SU-DHL-6 (cell line): ENCODE results near the gene CCDC54.

Source experiments
- H2AFZ ChIP-seq: fragments of 200-600 bp; sonication (generic); 2 replicates; pipeline ENCODE4 v1.6.1; 2014; ENCODE audit warnings: low read depth, mild to moderate bottlenecking, moderate library complexity, mixed read lengths, antibody characterized with exemption, low read length; ENCODE audit not compliant: severe bottlenecking
- H3F3A ChIP-seq: fragments of 200-600 bp; shearing (Covaris generic); 2 replicates; pipeline ENCODE4 v1.6.0; 2016; ENCODE audit warnings: antibody characterized with exemption, mild to moderate bottlenecking; ENCODE audit not compliant: insufficient read depth
- H3K27ac ChIP-seq: fragments of 200-600 bp; sonication (generic); 2 replicates; pipeline ENCODE4 v1.5.1; 2016; ENCODE audit warnings: low read depth, mild to moderate bottlenecking, low read length, moderate library complexity, mixed read lengths
- H3K27me3 ChIP-seq: fragments of 200-600 bp; sonication (generic), shearing (Covaris generic); 2 replicates; pipeline ENCODE4 v1.6.0; 2014; ENCODE audit warnings: mild to moderate bottlenecking, low read length
- H3K36me3 ChIP-seq: fragments of 200-600 bp; sonication (generic); 2 replicates; pipeline ENCODE4 v1.6.1; 2014; ENCODE audit warnings: mild to moderate bottlenecking, low read length, mixed read lengths
- H3K4me2 ChIP-seq: fragments of 300-600, 200-600 bp; shearing (Covaris generic), sonication (generic); 2 replicates; pipeline ENCODE4 v1.6.0; 2014; ENCODE audit warnings: low read length, low read depth, mild to moderate bottlenecking; ENCODE audit not compliant: poor library complexity, severe bottlenecking
- H3K4me3 ChIP-seq: fragments of 200-600 bp; sonication (generic); 2 replicates; pipeline ENCODE4 v1.5.1; 2014; ENCODE audit warnings: antibody characterized with exemption, low read length, mild to moderate bottlenecking, mixed read lengths; ENCODE audit not compliant: insufficient read depth, poor library complexity, severe bottlenecking
- H3K79me2 ChIP-seq: fragments of 200-600 bp; sonication (generic); 2 replicates; pipeline ENCODE4 v1.6.1; 2014; ENCODE audit warnings: mild to moderate bottlenecking, low read length, moderate library complexity; ENCODE audit not compliant: insufficient read depth
- H3K9ac ChIP-seq: fragments of 200-600 bp; sonication (generic); 2 replicates; pipeline ENCODE4 v1.7.0; 2014; ENCODE audit warnings: mild to moderate bottlenecking, low read length
- H3K9me2 ChIP-seq: fragments of 200-600 bp; sonication (generic); replicated peaks from 2 replicates; pipeline ENCODE4 v1.6.1; 2014; ENCODE audit warnings: low read length; ENCODE audit not compliant: insufficient read depth
- H3K9me3 ChIP-seq: fragments of 200-600 bp; sonication (generic); 2 replicates; pipeline ENCODE4 v1.6.1; 2014; ENCODE audit warnings: low read length, mixed read lengths; ENCODE audit not compliant: insufficient read depth
- H4K20me1 ChIP-seq: fragments of 200-600 bp; sonication (generic); 2 replicates; pipeline ENCODE4 v1.6.1; 2014; ENCODE audit warnings: low read depth, mild to moderate bottlenecking, antibody characterized with exemption, low read length, moderate library complexity, mixed read lengths
- EZH2phosphoT487 ChIP-seq: fragments of 200-600 bp; sonication (generic), shearing (Covaris generic); conservative IDR thresholded peaks from 2 replicates; pipeline ENCODE4 v1.6.1; 2018; ENCODE audit warnings: mild to moderate bottlenecking, antibody characterized with exemption, low read length, moderate library complexity, mixed read lengths
- TF ChIP-seq, protein P1 (sequence below): fragments of 200-600 bp; sonication (generic); IDR thresholded peaks from one replicate; pipeline ENCODE4 v1.5.1; 2017; ENCODE audit warnings: antibody characterized with exemption, mild to moderate bottlenecking, low read length, moderate library complexity; ENCODE audit not compliant: insufficient read depth, poor library complexity, severe bottlenecking

Gene CCDC54

GRCh38 chr3:107347751-107348150 is 29.5 kb upstream of the CCDC54 start:
- Histone ChIP-seq H3K9me3 (no peaks in the 10 kb centered on the region), H4K20me1 (no peaks in the 10 kb centered on the region), H3K27me3 (no peaks in the 10 kb centered on the region), H3F3A (no peaks in the 10 kb centered on the region), H3K36me3 (no peaks in the 10 kb centered on the region), H3K4me3 (no peak overlapping the region), H3K9me2 (no peaks in the 10 kb centered on the region), H3K9ac (no peak overlapping the region), H3K79me2 (no peaks in the 10 kb centered on the region), H3K4me2 (no peak overlapping the region), H2AFZ (no peak overlapping the region), H3K27ac (no peak overlapping the region)
- TF ChIP-seq, protein P1, sequence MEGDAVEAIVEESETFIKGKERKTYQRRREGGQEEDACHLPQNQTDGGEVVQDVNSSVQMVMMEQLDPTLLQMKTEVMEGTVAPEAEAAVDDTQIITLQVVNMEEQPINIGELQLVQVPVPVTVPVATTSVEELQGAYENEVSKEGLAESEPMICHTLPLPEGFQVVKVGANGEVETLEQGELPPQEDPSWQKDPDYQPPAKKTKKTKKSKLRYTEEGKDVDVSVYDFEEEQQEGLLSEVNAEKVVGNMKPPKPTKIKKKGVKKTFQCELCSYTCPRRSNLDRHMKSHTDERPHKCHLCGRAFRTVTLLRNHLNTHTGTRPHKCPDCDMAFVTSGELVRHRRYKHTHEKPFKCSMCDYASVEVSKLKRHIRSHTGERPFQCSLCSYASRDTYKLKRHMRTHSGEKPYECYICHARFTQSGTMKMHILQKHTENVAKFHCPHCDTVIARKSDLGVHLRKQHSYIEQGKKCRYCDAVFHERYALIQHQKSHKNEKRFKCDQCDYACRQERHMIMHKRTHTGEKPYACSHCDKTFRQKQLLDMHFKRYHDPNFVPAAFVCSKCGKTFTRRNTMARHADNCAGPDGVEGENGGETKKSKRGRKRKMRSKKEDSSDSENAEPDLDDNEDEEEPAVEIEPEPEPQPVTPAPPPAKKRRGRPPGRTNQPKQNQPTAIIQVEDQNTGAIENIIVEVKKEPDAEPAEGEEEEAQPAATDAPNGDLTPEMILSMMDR: no peak
- TF ChIP-seq EZH2phosphoT487: no peak

- Histone ChIP-seq H3K79me2 (no peaks in the 10 kb centered on the region), H3K4me2 (no peak overlapping the region), H3K4me3 (no peak overlapping the region), H3K9me3 (no peaks in the 10 kb centered on the region), H2AFZ (no peak overlapping the region), H3K9ac (no peak overlapping the region), H3K27me3 (no peaks in the 10 kb centered on the region), H3K36me3 (no peaks in the 10 kb centered on the region), H4K20me1 (no peaks in the 10 kb centered on the region), H3F3A (no peaks in the 10 kb centered on the region), H3K27ac (no peak overlapping the region), H3K9me2 (no peaks in the 10 kb centered on the region)
- TF ChIP-seq, protein P1: no peak
- no peak for TF ChIP-seq EZH2phosphoT487
Measured at GRCh38 chr3:107356706-107357105, 20.5 kb upstream of the CCDC54 start.

DNA sequence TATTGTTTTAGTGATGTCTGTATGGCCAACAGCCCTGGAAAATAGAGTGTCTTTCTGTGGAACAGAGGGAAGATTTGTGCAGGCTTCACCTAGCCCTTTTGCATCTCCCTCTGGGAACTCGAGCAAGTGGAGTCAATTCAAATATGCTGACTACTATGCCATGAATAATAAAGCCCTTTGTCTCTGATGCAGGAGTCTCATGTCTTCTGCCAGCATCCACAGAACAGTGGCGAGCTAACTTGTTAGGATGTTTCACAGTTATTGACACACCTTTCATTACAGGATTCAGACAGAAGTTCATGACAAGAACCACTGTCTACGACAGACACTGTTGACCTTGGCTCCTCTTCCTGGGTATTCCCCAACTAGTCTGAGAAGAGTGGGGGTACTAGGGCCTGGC is 15.6 kb upstream of the CCDC54 start:
- Histone ChIP-seq H3K4me3 (no peak overlapping the region), H2AFZ (no peak overlapping the region), H3K4me2 (no peak overlapping the region), H3K9ac (no peak overlapping the region), H3K27me3 (no peaks in the 10 kb centered on the region), H4K20me1 (no peaks in the 10 kb centered on the region), H3K79me2 (no peaks in the 10 kb centered on the region), H3F3A (no peaks in the 10 kb centered on the region), H3K9me3 (no peaks in the 10 kb centered on the region), H3K36me3 (no peaks in the 10 kb centered on the region), H3K9me2 (no peaks in the 10 kb centered on the region), H3K27ac (no peak overlapping the region)
- TF ChIP-seq, protein P1: no peak
- TF ChIP-seq EZH2phosphoT487: no peak
